Fibroblast of peridontal ligament (primary cell): ENCODE data around the gene MVB12B.
A peak's percentile ranks its signal among the peaks of the same experiment; 100 is the strongest.

Experiments used
- DNase-seq: peaks from one replicate; pipeline ENCODE4 v3.0.0-alpha.2; 2010; ENCODE audit errors: extremely low read depth

The MVB12B gene

DNA sequence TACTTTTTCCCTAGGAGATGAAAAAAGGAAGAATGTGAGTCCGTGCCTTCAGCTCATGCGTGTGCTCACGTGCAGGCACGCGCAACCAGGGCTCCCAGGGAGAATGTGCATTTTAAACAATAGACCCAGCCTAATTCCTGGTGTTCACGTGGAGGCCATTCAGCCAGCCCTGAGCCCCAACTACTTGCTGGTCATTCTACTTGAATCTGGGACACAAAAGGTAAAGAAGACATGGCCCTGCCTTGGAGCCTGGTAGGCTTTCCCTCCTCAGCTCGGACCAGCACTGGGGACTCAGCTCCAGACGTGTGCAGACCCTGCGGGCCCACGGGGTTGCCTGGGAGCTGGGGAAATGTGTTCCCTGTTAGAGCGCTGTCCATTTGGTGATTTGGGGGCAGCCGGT is 125.5 kb downstream of the MVB12B start:
- DNase-seq: no peak

DNA sequence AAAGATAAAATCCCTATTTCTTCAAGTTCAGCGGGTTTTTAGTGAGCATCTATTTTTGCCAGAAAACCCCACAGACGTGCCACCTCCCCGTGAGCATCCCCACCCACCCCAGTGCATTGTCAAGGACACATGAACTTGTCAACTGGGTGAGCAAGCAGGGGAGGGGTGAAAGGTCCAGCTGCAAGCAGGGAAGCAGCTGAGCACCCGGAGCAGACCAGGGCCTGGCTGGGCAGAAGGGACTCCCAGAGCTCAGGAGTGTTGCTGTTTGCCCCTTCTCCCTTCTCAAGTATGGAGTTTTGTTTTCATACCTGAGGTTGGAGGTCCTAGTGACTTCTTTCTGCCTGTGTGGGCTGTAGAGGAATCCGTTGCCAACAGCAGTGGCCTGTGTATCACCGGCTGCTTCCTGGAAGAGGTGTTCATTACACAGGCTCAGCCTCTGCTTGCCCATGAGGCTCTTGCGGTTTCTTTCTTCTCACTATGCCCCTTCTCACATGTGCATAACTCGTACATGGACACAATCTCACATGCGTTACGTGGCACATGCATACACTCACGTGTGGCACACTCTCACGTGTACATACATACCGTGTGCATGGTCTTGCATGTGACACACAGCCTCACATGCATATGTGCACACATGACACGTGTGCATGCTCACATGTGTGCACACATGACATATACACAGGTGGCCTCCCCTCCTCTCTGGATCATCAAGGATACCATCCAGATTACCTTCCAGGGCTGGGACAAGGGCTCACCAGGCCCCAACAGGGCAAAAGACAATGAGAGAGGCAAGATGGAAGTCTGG is 126.7 kb downstream of the MVB12B start:
- no peak for DNase-seq

DNA sequence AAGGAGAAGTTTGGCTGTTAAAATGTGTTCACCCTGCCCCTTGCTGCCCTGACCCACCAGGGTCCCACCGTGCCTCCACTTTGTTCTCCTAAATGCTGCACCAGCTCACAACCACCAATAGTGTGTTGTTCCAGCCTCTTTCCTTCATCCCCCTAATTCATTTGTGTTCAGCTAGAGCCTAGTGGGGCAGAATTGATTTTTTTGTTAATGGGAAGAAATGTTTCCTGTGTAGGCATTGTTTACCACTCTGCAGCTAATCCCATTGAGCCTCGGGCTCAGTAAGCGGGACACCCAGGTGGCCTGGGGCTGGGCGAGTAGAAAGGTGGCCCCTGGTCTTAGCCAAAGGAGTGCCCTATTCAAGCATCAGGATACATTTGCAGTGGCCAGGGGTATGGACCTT is 127.6 kb downstream of the MVB12B start:
- no peak for DNase-seq

DNA sequence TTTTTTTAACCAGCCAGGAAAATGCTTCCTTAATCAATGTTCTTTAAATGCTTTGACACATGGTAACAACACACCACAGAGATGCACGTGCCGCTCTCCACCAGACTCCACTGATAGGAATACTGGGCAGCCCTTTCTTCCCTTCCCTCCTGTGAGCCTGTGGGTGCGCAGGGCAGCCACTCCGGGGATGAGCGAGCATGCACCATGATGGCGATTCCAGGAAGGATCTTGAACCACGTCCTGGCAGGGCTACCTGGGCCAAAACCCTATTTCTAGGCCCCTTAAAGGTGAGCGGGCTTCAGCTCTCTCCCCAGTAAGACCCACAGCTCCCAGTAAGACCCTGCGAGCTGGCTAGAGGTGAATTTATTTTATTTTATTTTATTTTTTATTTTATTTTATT is 128.2 kb downstream of the MVB12B start:
- DNase-seq: no peak

DNA sequence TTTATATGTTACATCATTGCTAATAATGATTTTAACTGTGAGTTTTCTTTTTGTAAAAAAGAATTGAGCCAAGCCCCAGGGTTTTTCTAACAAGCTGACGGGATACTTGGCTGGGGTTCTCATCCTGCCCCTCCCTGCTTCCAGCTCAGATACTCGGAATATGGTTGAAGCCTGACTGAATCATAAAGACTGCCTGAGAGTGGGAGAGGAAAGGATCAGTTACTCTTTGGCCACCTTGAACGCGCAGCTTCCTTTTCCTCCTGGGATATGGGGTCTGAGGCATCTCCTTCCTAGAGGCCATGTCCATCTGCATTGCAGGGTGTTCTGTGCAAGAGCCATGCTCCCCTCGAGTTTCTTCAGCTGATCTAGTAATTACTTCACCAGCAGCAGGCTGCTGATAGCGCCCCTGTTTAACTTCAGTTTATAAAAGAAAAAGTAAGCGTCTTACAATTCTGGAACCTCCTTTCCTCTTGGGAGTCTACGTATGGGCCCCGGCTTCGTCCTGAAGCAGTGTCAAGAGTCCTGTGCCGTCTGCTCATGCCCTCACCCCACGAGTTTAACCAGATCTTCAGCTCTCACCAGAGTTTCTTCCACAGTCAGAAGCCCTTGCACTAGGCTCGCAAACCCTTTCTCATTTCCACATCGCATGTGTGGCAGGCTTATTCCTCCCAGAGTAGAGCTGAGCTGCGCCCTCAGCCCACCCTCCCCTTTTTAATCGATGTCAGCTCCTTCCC is 130.0 kb downstream of the MVB12B start:
- no peak for DNase-seq

DNA sequence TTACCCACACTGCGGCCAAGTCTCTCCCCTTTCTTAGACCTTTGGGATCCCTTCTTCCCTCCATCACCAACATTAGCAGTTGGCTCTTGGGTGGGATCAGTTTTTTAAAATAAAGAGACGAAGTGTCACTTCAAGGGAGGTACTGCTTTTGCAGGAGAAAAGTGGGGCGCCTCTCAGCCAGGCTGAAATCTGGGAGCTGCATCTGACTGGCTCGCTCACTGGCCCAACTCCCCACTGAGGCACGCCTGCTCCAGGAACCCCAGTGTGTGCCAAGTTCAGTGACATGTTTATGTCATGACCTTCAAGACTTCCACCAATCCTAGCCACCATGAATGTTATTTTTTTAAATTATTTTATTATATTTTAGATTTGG is 130.5 kb downstream of the MVB12B start:
- no peak for DNase-seq

DNA sequence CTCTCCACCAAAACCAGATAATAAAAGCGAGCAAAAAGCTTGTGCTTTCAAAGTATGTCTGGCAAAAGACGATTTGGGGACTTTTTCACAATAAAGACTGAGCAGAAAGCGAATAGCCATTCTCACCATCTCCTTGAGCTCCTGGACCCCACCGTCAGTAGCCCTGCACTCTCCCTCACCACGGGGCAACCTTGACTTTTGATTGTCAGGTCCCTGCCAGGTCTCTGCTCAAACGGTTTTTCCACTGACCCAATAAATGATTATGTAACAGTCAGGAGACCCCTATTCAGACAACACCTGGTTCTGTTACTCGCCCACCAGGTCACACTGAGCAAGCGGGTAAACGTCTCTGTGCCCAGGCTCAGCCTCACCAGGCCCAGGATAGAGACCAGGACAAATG is 131.3 kb downstream of the MVB12B start:
- DNase-seq: no peak

DNA sequence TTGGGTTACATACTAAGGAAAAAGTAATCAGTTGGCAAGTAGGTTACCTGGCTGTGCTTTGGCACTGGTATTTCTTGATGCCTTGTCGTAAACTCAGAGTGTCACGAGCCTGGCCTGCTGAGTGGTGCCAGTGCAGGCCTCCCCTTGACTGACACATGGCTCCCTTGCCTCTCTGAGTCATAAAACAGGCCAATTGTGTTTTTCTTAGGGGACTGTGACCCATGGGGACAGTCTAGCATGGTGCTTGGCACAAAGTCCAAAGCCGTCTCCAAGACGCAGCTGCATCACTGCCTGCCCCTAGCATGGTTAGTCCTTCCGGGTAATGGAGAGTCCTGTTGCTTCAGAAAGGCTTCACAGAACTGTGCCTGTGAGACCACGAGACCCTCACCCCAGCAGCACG is 132.5 kb downstream of the MVB12B start:
- no peak for DNase-seq

DNA sequence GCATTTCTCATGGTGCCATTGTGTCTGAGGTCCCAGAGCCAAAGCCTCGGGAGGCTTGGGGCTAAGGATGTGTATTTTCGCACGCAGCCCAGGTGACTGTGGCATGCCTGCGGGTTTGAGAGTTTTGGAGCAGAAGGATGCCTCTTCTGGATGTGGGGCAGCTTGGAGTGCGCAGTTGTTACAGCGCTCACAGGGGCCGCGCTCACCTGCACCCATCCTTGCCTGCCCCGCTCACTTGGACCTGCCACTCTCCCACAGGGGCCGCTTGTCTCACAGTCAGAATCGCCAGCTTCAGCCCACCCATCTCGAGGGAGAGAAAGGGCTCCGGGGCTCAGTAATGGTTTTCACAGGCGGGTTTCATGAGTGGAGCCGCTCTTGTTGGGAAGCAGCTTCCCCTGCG is 132.9 kb downstream of the MVB12B start:
- no peak for DNase-seq

DNA sequence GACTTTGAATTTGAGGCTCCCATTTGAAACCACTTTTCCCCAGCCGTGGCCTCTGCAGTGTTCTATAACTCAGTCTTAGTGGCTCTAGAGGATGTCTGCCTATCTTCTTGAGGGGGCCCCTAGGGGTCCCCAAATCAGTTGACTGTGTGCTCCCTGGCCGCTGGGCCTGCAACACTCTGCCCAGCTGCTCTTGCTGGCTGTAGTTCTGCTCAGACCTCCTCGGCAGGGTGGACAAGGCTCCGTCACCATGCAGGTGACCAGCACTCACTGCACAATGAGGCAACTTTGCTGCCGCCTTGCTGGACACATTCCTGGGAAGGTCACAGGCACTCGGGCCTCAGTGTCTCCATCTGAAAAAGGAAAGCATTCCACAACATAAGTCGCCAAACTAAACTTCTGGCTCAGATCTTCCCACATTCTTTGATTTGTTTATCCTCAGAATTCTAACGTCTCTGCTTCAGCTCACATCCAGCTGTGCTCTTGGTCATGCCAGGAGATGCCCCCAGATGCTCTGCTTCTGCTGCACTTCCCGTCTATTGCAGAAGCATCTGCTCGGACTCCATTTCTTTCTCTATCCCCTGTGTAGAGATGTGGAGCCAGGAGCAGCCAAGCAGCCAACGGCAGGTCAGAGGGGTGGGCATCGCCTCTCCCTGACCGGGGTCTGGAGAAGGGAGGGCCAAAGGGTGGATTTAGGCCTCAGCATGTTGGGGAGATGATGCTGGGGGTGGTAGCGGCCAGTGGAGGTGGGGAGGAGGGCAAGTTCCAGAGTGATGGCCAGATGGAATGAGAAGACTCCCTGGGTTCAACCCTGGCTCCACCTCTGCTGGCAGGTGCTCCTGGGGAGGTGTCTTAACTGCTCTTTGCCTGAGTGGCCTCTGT is 133.6 kb downstream of the MVB12B start:
- peak; percentile 30 for DNase-seq

DNA sequence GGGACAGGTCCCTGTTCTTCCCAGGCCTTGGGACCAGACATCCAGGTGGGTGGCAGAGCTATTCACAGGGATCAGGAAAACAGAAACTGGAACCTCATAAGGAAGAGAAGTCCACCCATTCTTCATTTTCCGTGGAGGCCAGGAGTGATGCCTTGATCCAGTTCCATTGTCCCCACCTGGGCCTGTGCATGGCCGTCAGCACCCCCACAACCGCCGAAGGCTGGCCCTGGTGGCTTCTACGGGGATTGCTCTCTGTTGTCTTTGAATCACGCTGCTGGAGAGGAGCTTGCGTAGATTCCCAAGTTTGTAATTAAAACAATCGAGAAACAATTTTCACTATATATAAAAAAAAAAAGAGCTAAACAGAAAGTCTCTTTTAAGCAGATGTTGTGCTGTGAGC is 134.4 kb downstream of the MVB12B start:
- no peak for DNase-seq

DNA sequence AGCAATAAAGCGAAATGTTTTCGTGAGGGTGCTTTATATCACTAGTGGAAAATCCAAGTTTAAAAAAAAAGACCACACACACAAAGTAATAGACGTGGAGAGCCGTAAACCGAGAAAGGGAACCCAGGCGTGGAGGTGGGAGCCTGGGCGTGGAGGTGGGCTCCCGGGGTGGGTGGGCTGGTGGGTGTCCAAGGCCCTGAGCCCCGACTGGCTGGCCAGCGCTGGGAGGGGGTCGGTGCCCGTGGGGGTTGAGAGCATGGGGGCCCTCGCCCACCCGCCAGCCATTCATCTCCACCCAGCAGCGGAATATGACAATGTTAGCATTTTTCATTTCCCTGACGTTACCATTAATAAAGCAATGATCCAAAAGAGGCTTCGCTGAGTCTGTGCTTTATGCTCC is 135.0 kb downstream of the MVB12B start:
- no peak for DNase-seq

DNA sequence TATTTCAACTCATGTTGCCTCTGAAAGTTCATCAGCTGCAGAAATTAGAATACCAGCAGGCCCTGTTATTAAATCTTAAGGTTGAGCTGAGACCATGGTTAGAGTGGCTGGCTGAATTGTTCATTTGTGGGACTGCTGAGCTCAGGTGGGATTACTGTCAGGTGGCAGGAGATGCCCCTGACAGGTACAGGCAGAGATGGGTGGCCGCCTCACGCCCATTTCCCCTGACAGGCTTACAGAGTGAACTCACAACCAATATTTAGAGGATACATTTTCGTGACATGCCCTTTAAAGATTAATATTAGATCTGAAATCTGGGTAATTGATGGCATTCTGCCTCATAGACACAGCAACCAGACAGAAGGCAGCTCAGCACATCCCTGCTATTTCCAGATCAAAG is 136.0 kb downstream of the MVB12B start:
- DNase-seq: no peak

DNA sequence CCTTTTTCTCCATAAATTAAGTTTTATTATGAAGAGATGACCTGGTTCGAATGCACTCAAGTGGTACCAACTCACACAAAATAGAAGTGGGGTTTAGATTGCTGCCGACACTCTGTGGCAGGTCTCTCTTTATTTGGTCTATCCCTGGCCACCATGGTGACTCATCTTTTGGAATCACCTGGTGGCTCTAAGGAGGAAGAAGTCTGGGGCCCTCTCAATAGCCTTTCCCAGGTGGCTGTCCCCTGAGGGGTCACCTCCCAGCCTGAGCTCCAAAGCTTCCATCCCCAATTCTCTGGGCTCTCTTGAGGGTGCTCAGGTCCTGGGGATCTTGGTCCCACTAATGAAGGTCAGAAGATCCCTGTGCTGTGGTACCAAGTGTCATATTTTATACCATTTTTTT is 136.8 kb downstream of the MVB12B start:
- no peak for DNase-seq

DNA sequence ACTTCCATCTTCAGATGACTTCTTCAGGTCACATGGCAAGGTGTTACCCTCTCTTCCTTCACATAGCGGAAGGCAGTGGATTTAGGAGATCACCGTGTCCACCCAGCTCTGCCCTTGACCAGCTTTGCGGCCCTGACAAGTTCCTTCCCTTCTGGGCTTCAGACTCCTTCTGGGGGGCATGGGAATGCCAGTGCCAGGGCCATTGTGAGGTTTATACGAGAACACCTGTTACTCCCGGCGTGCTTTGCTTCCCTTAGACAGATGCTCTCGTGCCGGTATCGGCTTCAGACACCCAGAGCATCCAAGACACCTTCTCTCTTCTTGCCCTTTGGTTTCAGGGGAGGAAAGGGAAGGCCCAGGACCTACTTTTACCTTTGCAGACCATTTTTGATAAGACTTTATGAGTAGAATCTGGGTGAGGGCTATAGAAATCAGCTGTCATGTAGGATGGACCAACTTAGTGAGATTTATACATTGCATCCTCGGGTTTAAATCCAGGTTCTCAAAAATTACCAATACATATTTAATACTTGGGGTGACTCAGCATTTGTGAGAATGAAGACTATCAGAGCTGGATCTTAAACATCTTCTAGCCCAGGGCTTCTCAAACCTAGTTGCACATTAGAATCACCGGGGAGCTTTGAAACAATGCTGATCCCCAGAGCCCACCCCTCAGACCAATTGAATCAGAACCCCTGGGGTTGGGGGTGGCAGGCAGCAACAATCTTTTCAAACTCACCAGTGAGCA is 138.2 kb downstream of the MVB12B start:
- no peak for DNase-seq

DNA sequence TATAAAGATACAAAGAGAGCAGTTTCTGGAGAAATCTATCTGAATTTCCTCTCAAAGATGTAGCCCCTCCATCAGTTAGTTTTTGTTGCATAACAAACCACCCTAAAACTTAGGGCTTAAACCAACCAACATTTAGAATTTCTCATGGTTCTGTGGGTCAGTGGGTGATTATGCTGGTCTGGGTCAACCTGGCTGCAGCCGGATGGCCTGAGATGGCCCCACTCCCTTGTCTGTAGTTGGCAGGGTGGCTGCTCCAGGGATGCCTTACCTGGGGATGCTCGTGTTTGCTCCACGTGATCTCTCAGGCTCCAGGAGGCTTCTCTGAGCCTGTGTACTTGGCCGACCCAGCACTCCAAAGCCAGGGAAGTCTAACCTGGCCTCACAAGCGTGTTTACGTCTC is 139.3 kb downstream of the MVB12B start:
- no peak for DNase-seq

DNA sequence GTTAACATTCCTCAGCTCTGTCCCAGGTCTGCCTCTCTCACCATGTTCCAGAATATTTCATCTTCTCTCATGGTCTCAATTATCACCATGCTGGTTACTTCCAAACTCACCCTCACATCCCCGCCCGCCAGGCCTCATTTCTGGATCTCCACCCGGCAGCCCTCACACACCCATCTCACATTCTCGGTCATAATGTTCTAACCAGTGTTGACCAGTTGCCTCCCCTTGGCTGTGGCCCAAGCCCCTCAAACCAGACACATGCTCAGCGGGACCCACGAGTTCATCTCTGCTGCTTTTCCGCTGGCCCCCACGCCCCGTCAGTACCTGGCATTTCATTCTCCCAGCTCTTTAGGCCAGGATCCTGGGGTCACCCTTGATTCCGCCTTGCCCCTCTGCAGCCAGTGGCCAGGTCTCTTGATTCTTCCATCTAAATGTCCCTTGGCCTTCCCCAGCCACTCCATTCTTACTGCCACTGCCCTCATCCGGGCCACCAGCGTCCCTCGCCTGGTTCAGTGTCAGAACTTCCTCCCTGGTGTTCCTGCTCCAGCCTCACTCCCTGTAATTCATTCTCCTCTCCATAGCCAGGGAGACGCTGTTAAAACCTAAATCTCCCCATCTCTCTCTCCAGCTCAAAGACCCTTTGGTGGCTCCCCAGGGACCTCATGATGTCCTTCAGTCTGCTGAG is 141.7 kb downstream of the MVB12B start:
- no peak for DNase-seq

DNA sequence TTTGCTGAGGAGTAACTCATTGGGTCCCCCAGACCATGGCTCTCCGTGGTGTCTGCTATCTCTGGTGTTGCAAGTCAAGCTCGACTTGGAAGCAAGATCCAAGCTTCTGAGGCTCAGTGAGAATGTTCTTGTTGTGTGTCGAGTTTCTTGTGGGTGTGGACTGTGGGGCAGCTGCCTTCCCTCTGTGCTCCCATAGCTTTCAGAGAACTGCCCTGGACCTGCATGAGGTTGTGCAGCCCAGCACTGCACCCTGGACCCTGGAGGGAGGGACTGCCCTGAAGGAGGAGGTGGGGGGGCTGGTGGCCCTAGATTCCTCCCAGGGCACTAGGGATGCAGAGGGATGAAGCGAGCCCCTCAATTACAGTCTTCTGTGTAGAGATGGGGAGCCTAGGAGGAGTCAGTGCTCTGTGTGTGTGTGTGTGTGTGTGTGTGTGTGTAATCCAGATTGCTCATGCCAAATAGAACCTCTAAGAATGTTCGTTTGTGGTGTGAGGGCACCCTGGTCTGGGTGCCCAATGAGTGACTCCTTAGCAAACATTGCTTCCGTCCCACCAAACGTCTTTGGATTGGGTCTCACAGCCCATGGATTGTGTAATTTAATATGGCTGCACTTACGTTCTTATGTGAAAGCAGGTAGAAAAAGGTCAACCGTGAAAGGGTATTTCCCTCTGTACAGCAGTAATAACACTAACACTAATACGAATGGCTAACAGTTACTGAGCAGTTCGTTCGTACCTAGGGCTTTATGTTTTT is 143.8 kb downstream of the MVB12B start:
- DNase-seq: no peak

DNA sequence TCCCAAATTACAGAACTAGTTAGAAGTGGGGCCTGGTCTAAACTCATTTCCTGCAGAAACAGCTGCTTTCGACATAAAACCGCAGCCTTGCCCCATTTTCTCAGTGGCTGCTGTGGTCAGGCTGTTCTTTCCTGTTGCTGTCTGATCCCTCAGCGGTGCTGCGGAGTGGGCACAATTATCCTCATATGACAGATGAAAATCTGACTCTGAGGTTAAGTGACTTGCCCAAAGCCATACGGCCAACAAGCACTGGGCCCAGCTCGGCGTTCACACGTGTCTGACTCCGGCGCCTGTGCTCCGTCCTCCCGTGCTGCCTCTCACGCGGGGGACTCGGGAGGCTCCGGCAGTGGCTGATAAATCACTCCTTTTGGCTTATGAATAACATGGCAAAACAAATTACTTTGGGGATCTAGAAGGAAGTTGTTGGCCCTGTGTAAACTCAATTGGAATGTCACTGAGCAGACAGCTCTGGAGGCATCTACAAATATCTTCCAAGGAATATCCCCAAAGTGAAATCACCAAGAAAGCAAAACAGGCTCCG is 144.5 kb downstream of the MVB12B start:
- DNase-seq: peak; percentile 89
